Endothelial cell of umbilical vein (primary cell): ENCODE measurements around the gene APOD.
"Not testable (repeated sequence)": the region's sequence is repeated elsewhere in the genome, so short reads cannot be mapped to it uniquely, and the experiment has no call there.

ENCODE experiments used
- EZH2 ChIP-seq: IDR thresholded peaks from 2 replicates; pipeline ENCODE4 v1.6.1; 2012; ENCODE audit warnings: borderline replicate concordance, low read depth, mild to moderate bottlenecking, moderate library complexity, low read length, inconsistent platforms; ENCODE audit not compliant: severe bottlenecking
- FOS ChIP-seq: IDR thresholded peaks from 2 replicates; pipeline ENCODE4 v1.6.1; 2011; ENCODE audit warnings: mild to moderate bottlenecking, low read length, moderate library complexity, borderline replicate concordance; ENCODE audit not compliant: insufficient read depth
- JUN ChIP-seq: IDR thresholded peaks from 2 replicates; pipeline ENCODE4 v1.6.1; 2011; ENCODE audit warnings: borderline replicate concordance, low read depth; ENCODE audit not compliant: insufficient read length, insufficient read depth
- MYC ChIP-seq: IDR thresholded peaks from one replicate; pipeline ENCODE4 v1.6.1; 2011; ENCODE audit warnings: mild to moderate bottlenecking, low read depth, low read length
- POLR2A ChIP-seq: IDR thresholded peaks from 2 replicates; pipeline ENCODE4 v1.6.1; 2012; ENCODE audit warnings: low read depth, mild to moderate bottlenecking, control low read depth, low read length
- POLR2AphosphoS5 ChIP-seq: IDR thresholded peaks from 2 replicates; pipeline ENCODE4 v1.6.1; 2012; ENCODE audit warnings: low read depth, mild to moderate bottlenecking, control low read depth, low read length, moderate library complexity; ENCODE audit not compliant: insufficient read depth
- TF ChIP-seq, protein P1 (sequence below), 2 donors: IDR thresholded peaks; 1 replicate in 1 of 2; 2 replicates in 1 of 2; pipeline ENCODE4 v1.5.1; 2011; ENCODE audit warnings: low read length in 2 of 2, mild to moderate bottlenecking in 2 of 2, moderate library complexity in 2 of 2, control low read depth in 1 of 2, inconsistent platforms in 1 of 2, low read depth in 1 of 2; ENCODE audit not compliant: insufficient read depth in 1 of 2; ENCODE audit errors: extremely low read depth in 1 of 2
- TF ChIP-seq, protein P2 (sequence below): IDR thresholded peaks from 2 replicates; pipeline ENCODE4 v1.6.1; 2011; ENCODE audit not compliant: insufficient read depth, insufficient read length

DNA sequence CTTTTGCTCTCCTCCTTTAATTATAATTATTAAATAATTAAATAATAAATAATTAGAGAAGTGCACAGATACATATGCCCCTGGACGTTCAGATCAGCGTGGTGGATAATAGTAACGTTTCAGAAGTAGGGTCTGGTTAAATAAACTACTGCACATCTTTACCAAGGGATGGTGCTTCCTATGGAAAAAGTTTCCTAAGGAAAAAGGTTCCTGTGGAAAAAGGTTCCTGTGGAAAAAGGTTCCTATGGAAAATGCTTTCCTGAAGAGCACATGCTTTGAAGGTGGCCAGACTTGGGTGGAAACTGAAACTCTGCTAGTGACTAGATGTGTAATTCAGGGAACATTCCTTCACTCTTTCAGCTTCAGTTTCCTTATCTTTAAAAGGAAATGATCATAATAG is 37.4 kb upstream of the APOD start:
- TF ChIP-seq, protein P1, sequence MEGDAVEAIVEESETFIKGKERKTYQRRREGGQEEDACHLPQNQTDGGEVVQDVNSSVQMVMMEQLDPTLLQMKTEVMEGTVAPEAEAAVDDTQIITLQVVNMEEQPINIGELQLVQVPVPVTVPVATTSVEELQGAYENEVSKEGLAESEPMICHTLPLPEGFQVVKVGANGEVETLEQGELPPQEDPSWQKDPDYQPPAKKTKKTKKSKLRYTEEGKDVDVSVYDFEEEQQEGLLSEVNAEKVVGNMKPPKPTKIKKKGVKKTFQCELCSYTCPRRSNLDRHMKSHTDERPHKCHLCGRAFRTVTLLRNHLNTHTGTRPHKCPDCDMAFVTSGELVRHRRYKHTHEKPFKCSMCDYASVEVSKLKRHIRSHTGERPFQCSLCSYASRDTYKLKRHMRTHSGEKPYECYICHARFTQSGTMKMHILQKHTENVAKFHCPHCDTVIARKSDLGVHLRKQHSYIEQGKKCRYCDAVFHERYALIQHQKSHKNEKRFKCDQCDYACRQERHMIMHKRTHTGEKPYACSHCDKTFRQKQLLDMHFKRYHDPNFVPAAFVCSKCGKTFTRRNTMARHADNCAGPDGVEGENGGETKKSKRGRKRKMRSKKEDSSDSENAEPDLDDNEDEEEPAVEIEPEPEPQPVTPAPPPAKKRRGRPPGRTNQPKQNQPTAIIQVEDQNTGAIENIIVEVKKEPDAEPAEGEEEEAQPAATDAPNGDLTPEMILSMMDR (IDR thresholded peaks at IDR 0.05; ENCODE audit: extremely low read depth in 1 of 2, insufficient read depth in 1 of 2, low read depth in 1 of 2, low read length in 2 of 2) = not testable (repeated sequence)
- TF ChIP-seq POLR2AphosphoS5, EZH2, POLR2A, MYC, JUN, FOS: not testable (repeated sequence)
- TF ChIP-seq, protein P2, sequence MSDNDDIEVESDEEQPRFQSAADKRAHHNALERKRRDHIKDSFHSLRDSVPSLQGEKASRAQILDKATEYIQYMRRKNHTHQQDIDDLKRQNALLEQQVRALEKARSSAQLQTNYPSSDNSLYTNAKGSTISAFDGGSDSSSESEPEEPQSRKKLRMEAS = not testable (repeated sequence)
